ENCODE measurements around the gene PAPOLB. TPM values are rescaled to one million over a fixed set of nuclear protein-coding genes. Genes with fewer than 3 reads are reported as not detected.

PAPOLB gene
- total RNA-seq, 1 experiment from 2014 or later = 0.13 TPM

- no peak overlapping the region for H2AK5ac ChIP-seq (ENCODE audit: insufficient read length, low read length)
- no peak overlapping the region for H4K91ac ChIP-seq (ENCODE audit: insufficient read length, low read depth, low read length)
- no peaks in the 10 kb centered on the region for H3K27me3 ChIP-seq (ENCODE audit: insufficient read depth, low read length)
- H3K14ac ChIP-seq (ENCODE audit: insufficient read depth, low read length) = no peak overlapping the region
- H3K18ac ChIP-seq (ENCODE audit: insufficient read length, low read depth, low read length) = no peak overlapping the region
- no peak overlapping the region for H2AFZ ChIP-seq (ENCODE audit: low read length)
- no peak overlapping the region for H2BK20ac ChIP-seq (ENCODE audit: low read depth, low read length, poor library complexity, severe bottlenecking)
- no peaks in the 10 kb centered on the region for H3K23me2 ChIP-seq (ENCODE audit: insufficient read length, low read depth, low read length, poor library complexity, severe bottlenecking)
- Mint-ChIP-seq H3K27me3 (ENCODE audit: low read depth) (no peaks in the 10 kb centered on the region; the same call in 1 of the 2 replicates), H3K4me1 (peaks cover 0 to 7% of the 10 kb centered on the region in 2 experiments; a peak in 3 of 4 replicates), H3K36me3 (ENCODE audit: insufficient read depth in 1 of 3, low read depth in 3 of 3) (no peaks in the 10 kb centered on the region), H3K27ac (no peak overlapping the region), H3K4me3 (no peak overlapping the region; a peak in 1 of 5 replicates), H3K9me3 (no peaks in the 10 kb centered on the region)
- H3T11ph ChIP-seq (ENCODE audit: low read length) = no peak overlapping the region
- no peak overlapping the region for H2BK12ac ChIP-seq (ENCODE audit: insufficient read length, low read depth, low read length)
- H3K9ac ChIP-seq (ENCODE audit: extremely low read depth, insufficient read length, low read length) = no peak overlapping the region
- H3K79me1 ChIP-seq (ENCODE audit: insufficient read depth, low read depth, low read length, poor library complexity, severe bottlenecking) = no peaks in the 10 kb centered on the region
- no peaks in the 10 kb centered on the region for H3K79me2 ChIP-seq (ENCODE audit: insufficient read depth, low read length)
- H2BK5ac ChIP-seq (ENCODE audit: insufficient read length, low read length) = no peak overlapping the region
- H2BK120ac ChIP-seq (ENCODE audit: low read depth, low read length, poor library complexity, severe bottlenecking) = no peak overlapping the region
- TF ChIP-seq, protein P1, sequence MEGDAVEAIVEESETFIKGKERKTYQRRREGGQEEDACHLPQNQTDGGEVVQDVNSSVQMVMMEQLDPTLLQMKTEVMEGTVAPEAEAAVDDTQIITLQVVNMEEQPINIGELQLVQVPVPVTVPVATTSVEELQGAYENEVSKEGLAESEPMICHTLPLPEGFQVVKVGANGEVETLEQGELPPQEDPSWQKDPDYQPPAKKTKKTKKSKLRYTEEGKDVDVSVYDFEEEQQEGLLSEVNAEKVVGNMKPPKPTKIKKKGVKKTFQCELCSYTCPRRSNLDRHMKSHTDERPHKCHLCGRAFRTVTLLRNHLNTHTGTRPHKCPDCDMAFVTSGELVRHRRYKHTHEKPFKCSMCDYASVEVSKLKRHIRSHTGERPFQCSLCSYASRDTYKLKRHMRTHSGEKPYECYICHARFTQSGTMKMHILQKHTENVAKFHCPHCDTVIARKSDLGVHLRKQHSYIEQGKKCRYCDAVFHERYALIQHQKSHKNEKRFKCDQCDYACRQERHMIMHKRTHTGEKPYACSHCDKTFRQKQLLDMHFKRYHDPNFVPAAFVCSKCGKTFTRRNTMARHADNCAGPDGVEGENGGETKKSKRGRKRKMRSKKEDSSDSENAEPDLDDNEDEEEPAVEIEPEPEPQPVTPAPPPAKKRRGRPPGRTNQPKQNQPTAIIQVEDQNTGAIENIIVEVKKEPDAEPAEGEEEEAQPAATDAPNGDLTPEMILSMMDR (conservative IDR thresholded peaks at IDR 0.05) = no peak
- no peaks in the 10 kb centered on the region for H3K9me3 ChIP-seq (ENCODE audit: control insufficient read depth, low read depth, low read length)
- no peak overlapping the region for H2BK15ac ChIP-seq (ENCODE audit: low read depth, low read length)
- no peak overlapping the region for H3K27ac ChIP-seq (ENCODE audit: insufficient read length, low read depth, low read length)
- no CpG with 5 or more reads among the region's 28 CpGs for WGBS (ENCODE audit: extremely low coverage, insufficient read length, low lambda C conversion rate)
- no peak overlapping the region for H4K5ac ChIP-seq (ENCODE audit: insufficient read length, low read depth, low read length)
- no peak overlapping the region for H3K23ac ChIP-seq (ENCODE audit: insufficient read length, low read depth, low read length)
- no peaks in the 10 kb centered on the region for H3K4me1 ChIP-seq (ENCODE audit: insufficient read depth, low read length)
- no peak overlapping the region for H4K8ac ChIP-seq (replicated peaks; ENCODE audit: insufficient read length, low read depth, low read length)
- H3K4me2 ChIP-seq (ENCODE audit: insufficient read depth, insufficient read length, low read length) = no peak overlapping the region
- H3K4ac ChIP-seq (ENCODE audit: low read depth, low read length) = no peak overlapping the region
- H4K20me1 ChIP-seq (ENCODE audit: control insufficient read depth, insufficient read depth, insufficient read length) = no peaks in the 10 kb centered on the region
- no peak for DNase-seq
- H3K56ac ChIP-seq (ENCODE audit: insufficient read length, low read depth, low read length) = no peak overlapping the region
Measured at GRCh38 chr7:4835398-4836205, 26.2 kb downstream of the PAPOLB start.

All from H9 (cell line).